Measurements from ENCODE around the gene FAM118A.
"Not testable (repeated sequence)": the region's sequence is repeated elsewhere in the genome, so short reads cannot be mapped to it uniquely, and the experiment has no call there.

Gene FAM118A

GRCh38 chr22:45343143-45343542 is 33.4 kb downstream of the FAM118A start:
- TF ChIP-seq, protein P1, sequence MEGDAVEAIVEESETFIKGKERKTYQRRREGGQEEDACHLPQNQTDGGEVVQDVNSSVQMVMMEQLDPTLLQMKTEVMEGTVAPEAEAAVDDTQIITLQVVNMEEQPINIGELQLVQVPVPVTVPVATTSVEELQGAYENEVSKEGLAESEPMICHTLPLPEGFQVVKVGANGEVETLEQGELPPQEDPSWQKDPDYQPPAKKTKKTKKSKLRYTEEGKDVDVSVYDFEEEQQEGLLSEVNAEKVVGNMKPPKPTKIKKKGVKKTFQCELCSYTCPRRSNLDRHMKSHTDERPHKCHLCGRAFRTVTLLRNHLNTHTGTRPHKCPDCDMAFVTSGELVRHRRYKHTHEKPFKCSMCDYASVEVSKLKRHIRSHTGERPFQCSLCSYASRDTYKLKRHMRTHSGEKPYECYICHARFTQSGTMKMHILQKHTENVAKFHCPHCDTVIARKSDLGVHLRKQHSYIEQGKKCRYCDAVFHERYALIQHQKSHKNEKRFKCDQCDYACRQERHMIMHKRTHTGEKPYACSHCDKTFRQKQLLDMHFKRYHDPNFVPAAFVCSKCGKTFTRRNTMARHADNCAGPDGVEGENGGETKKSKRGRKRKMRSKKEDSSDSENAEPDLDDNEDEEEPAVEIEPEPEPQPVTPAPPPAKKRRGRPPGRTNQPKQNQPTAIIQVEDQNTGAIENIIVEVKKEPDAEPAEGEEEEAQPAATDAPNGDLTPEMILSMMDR (conservative IDR thresholded peaks at IDR 0.05): no peak
- H3K27ac ChIP-seq: no peak overlapping the region

- H3K27ac ChIP-seq: peak overlapping the region; percentile 37
- TF ChIP-seq, protein P1 (conservative IDR thresholded peaks at IDR 0.05): no peak
Observed at GRCh38 chr22:45344334-45344733, 34.6 kb downstream of the FAM118A start.

- TF ChIP-seq, protein P1 (conservative IDR thresholded peaks at IDR 0.05): no peak
- no peak overlapping the region for H3K27ac ChIP-seq
Observed at GRCh38 chr22:45349916-45350315, 40.2 kb downstream of the FAM118A start.

GRCh38 chr22:45351956-45352355 is 42.2 kb downstream of the FAM118A start:
- TF ChIP-seq, protein P1 (conservative IDR thresholded peaks at IDR 0.05): no peak
- H3K27ac ChIP-seq: no peak overlapping the region

GRCh38 chr22:45352757-45353156 is 43.0 kb downstream of the FAM118A start:
- not testable (repeated sequence) for H3K27ac ChIP-seq

DNA sequence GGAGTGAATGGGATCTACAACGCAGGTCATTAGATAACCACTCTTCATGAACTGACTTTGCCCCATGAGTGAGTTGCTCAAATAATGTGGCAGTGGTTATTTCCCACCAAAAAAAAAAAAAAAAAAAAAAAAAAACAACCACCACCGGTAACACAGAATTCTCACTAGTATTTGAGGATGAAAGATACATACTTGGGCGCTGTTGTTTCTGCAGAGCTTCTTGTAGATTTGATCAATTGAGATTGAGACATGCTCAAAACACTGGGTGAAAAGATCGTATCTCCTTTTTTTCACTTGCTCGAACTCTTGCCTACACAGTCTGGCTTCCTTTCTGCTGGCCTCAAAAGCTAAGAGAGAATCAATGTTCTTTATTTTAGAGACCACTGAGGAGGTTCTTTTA is 44.1 kb downstream of the FAM118A start:
- TF ChIP-seq, protein P1 (conservative IDR thresholded peaks at IDR 0.05): no peak
- H3K27ac ChIP-seq: no peak overlapping the region

- no peak overlapping the region for H3K27ac ChIP-seq
- TF ChIP-seq, protein P1 (conservative IDR thresholded peaks at IDR 0.05): no peak
Observed at GRCh38 chr22:45357490-45357889, 47.8 kb downstream of the FAM118A start.

GRCh38 chr22:45358127-45358526 is 48.4 kb downstream of the FAM118A start:
- TF ChIP-seq, protein P1 (conservative IDR thresholded peaks at IDR 0.05): no peak
- no peak overlapping the region for H3K27ac ChIP-seq
